T-helper 1 cell treated with Interleukin-12 subunit alpha and Interleukin-12 subunit beta and Interleukin-4 antibody, amounts not matched to agents 30 ng/mL and 1 ng/mL, for 36 hours (primary cell): ENCODE results near the gene PRR33. TPM values are rescaled to one million over a fixed set of nuclear protein-coding genes. Genes with fewer than 3 reads are reported as not detected.
"Not testable (repeated sequence)": the region's sequence is repeated elsewhere in the genome, so short reads cannot be mapped to it uniquely, and the experiment has no call there.

ENCODE experiments used
- intact Hi-C: fragments of 100-400 bp; cut with micrococcal nuclease; formaldehyde crosslinking; loops from one replicate; pipeline ENCODE4 v1.15.1; 2024
- total RNA-seq: library from RNA; stranded (reverse); gene quantifications from 2 replicates; pipeline ENCODE4 v1.2.3, GENCODE V29; 2022

Gene PRR33
- not detected in 2 replicates for total RNA-seq

DNA sequence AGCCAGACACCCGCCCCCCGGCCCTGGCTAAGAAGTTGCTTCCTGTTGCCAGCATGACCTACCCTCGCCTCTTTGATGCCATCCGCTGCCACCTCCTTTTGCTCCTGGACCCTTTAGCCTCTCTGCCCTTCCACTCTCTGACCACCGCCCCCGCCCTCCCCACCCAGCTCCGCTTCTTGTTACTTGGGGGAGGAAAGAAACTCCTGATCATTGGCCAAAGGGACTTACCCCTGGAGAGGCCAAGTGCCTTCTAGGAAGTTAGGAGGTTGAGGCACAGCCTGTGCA lies at the start of gene PRR33:
TSS of gene PRR33 (minus strand) at position 65 of the 285 bp plus-strand sequence. CDS start 1,311 bp downstream, outside the sequence.
- intact Hi-C loops = no loop called here

GRCh38 chr11:1939788-1940187 lies 48.1 kb upstream of the PRR33 start:
- intact Hi-C loops = not testable (repeated sequence)

DNA sequence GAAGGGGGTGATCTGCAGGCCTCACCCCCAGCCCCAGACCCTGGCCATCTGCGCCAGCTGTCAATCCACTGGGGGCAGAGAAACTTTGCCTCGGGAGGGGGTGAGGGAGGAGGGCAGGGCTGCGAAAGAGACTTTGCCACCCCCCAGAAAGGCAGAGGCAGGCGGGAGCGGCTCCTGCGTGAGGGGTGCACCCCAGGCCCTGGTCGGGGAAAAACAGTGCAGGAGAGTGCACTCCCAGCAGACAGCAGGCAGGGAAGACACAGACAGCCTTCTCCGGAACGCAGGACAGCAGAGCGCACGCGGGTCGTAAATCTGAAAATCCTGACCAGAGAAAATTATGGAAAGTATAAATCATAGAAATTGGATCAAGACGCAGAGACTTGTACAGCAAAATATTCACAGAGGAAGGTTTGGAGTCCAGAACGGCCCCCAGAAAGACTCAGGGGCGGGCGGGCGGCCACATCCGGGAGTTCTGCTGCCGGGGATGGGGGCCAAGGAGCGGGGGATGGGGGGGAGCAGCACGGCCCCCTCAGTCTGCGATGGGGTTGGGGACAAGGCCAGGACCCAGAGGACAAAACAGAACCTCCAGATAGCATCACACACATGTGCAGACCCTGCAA lies 47.4 kb upstream of the PRR33 start:
- intact Hi-C loops = no loop called here

DNA sequence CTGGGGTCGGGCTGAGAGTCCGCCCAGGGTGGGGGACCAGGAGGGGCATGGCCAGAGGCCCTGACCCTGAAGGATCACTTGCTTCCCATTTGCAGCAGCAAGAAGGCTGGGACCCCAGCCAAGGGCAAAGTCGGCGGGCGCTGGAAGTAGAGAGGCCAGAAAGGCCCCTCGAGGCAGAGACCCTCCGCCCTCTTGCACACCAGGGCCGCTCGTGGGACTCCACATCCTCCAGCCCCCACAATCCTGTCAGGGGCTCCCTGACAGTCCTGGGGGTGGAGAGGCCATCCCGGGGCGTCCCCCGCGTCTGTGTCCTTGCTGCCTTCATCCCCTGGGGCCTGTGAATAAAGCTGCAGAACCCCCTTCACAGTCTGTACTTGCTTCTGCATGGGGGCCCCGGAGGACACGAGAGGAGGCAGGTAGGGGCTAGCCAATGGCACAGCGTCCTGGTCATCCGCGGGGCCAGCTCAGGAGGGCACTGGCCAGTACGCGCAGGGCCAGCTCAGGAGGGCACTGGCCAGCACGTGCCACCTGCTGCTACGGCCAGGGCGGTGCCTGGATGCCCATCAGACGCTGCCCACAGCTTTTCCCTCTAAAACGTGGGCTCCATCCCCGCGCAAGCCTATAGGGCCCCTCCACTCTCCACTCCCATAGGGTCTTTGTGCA lies 46.8 kb upstream of the PRR33 start:
- intact Hi-C loops = loop anchor here (1.0 kb wide), 1 partner anchor 23 kb away; no protein-coding TSS in a partner anchor

- intact Hi-C loops = loop anchor here (1.0 kb wide), 1 partner anchor 22 kb away; no protein-coding TSS in a partner anchor
Measured at GRCh38 chr11:1937616-1938342, 46.1 kb upstream of the PRR33 start.

- intact Hi-C loops = no loop called here
Measured at GRCh38 chr11:1936781-1937615, 45.3 kb upstream of the PRR33 start.

- intact Hi-C loops = no loop called here
Measured at GRCh38 chr11:1936072-1936780, 44.5 kb upstream of the PRR33 start.

DNA sequence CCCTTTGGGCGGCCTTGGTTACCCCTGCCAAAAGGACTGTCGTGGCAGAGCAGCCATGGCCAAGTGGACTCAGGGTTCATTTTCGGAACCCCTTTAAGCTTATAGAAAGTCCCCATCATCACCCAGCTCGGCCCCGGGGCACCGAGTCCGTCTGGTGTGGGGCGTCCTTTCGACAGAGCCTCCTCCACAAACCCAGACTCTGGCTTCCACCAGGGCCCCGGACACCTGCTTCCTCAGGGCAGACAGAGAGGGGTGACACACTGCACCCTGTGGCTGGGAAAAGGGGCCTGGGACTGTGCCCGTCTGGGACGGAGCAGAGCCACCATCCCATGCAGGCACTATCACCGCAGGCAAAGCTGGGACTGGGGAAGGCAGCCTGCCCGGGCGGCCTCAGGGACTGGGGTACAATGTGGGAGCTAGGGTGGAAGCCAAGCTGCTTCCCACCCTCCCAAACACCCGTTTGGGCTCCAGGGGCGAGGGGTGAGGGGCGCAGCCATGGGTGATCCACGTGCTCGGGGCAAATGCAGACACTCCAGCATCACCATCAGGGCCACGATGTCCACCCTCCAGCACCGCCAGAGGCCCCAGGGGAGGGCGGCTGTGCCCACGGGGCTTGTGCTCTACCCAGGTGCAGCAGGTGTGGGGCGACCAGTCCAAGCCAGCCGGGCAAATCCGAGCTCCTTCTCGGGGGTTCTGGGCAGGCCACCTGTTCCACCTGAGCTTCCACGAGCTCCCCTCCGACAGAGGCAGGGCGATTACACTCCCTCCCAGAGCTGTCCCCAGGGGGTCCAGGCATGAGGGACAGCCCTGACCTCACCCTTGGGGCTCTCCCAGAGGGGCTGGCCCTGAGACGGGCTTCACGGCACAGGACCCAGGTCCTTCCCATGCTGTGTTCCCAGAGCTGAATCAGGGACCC lies 43.7 kb upstream of the PRR33 start:
- intact Hi-C loops = loop anchor here (2.0 kb wide), 1 partner anchor 23 kb away; no protein-coding TSS in a partner anchor

GRCh38 chr11:1934335-1935155 lies 42.9 kb upstream of the PRR33 start:
- intact Hi-C loops = loop anchor here (2.0 kb wide), 1 partner anchor 22 kb away; no protein-coding TSS in a partner anchor

GRCh38 chr11:1933416-1934334 lies 42.0 kb upstream of the PRR33 start:
- intact Hi-C loops = loop anchor here (2.0 kb wide), 1 partner anchor 21 kb away; no protein-coding TSS in a partner anchor

DNA sequence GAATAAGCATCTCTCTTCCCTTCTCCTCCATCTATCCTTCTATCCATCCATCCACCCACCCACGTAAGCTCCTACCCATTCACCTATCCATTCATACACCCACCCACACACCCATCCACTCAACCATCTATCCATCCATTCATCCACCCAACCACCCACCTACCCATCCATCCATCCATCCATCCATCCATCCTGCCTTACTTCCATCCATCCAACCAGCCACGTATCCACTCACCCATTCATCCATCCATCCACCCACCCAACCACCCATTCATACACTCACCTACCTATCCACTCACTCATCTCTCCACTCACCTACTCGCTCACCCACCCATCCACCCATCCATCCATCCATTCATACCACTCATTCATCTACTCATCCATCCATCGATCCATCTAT lies 41.0 kb upstream of the PRR33 start:
- intact Hi-C loops = no loop called here

DNA sequence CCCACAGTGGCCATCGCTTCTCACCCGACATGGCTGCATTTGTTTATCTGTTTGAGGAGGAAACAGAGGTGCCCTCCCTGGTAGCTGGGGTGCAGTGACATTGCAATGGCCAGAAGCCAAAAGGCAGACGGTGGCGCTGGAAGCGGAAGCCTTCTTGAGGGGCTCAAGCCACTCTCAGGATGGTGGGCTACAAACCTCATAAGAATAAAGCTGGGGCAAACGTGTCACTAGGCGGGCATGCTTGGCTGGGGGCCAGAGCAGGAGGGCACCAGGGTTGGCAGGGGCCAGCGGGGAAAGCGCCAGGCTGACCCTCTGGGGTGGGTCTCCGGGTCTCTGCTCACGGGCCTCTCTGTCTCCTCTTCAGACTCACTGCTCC lies 40.4 kb upstream of the PRR33 start:
- intact Hi-C loops = no loop called here

DNA sequence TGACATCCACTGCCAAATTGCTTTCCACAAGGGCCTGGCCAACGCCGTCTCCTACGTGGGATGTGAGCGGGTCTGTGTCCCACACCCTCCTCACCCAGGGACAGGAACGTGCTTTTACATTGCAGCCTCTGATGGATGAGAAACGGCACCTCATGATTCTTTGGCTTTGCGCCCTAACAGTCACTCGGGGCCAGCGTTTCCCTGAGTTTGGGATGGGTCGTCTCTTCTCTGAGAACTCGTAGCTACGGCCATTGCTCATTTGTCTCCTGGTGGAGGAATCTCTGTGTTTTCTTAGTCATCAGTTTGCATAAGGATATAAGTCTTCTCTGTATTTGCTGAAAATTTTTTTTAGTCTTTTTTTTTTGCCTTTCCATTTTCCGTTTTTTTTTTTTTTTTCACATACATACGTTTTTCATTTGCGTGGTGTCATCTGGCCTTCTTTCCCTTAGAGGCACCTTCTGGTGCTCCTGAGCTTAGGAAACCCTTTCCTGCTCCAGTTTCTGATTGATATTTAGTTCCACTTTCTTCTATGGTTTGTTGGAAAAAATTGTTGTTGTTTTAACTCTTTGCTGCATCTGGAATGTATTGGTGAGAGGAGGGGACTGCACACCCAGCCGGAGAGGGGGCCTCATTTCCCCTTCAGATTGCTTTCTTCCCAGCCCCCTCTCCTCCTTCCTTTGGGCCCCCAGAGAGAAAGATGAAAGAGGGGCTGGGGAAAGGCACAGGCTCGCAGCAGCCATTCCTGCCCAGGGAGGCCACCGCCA lies 39.8 kb upstream of the PRR33 start:
- intact Hi-C loops = no loop called here

- intact Hi-C loops = no loop called here
Measured at GRCh38 chr11:1930462-1930830, 38.8 kb upstream of the PRR33 start.

DNA sequence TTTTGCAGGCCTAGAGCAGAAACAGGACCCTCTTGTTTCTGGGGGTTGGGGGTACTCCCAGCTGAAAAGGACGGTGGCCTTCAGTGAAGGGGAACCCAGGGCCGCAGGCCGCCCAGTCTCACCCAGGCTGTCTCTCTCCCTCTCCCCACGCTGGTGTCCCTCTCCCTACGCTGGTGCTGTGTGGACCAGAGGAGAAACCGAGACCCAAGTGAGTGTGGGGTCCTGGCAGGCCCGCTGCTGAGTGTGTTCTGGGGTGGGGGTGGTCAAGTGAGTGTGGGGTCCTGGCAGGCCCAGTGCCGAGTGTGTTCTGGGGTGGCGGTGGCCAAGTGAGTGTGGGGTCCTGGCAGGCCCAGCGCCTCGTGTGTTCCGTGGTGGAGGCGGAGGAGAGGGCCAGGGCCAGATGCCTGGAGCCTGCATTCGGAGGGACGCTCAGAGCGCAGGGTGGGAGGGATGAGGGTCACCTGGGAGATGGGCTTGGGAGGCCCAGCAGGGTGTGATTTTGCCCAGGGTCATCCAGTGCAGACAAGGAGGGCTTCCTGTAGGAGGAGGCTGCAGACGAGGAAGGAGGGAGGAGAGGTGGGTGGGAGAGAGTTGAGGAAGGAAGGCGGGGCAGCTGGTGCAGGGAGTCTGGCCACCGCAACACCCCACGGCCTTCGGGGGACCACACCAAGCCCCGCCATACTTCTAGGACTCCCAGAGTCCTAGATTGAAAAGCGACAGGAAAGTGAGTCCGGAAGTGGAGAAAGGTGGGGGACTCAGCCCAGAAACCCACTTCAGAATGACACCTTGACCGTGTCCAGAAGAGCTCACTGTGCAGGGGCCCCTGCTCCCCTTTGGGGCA lies 38.1 kb upstream of the PRR33 start:
- intact Hi-C loops = no loop called here

GRCh38 chr11:1928891-1929541 lies 37.3 kb upstream of the PRR33 start:
- intact Hi-C loops = no loop called here
